ENCODE measurements around the gene MBD6.

GRCh38 chr12:57474430-57474829 is 48.2 kb upstream of the MBD6 start:
- TF ChIP-seq ZNF274 (IDR thresholded peaks at IDR 0.05; ENCODE audit: low read depth, low read length) (no peak), SUZ12 (IDR thresholded peaks at IDR 0.05; ENCODE audit: extremely low read depth, insufficient read depth, insufficient read length) (no peak), YY1 (IDR thresholded peaks at IDR 0.05; ENCODE audit: insufficient read depth, insufficient read length) (no peak)
